Brain microvascular endothelial cell (primary cell): Measurements from ENCODE around the gene TECTB.

ENCODE experiments used
- DNase-seq: peaks from one replicate; pipeline ENCODE4 v3.0.0-alpha.2; 2020
- H3K27ac ChIP-seq: fragments of 250-450 bp; sonication (Bioruptor Pico); 2 replicates; pipeline ENCODE4 v1.5.1; 2020; ENCODE audit warnings: mild to moderate bottlenecking, moderate library complexity
- H3K27me3 ChIP-seq: fragments of 250-450 bp; sonication (Bioruptor Pico); replicated peaks from 2 replicates; pipeline ENCODE4 v1.5.1; 2020; ENCODE audit warnings: mild to moderate bottlenecking
- H3K36me3 ChIP-seq: fragments of 250-450 bp; sonication (Bioruptor Pico); replicated peaks from 2 replicates; pipeline ENCODE4 v1.5.1; 2020; ENCODE audit warnings: mild to moderate bottlenecking
- H3K4me3 ChIP-seq: 2 replicates; pipeline ENCODE4 v1.5.1; 2011; ENCODE audit warnings: low read depth, mild to moderate bottlenecking, control low read depth, low read length, moderate library complexity
- in situ Hi-C: cut with HindIII; loops from 2 replicates; pipeline ENCODE4 v1.10.0; 2017; ENCODE audit warnings: low sequenced_read_pairs, low pct_ligation_motif_present
- TF ChIP-seq, protein P1 (sequence below): IDR thresholded peaks from 2 replicates; pipeline ENCODE4 v1.5.1; 2011; ENCODE audit warnings: low read depth, mild to moderate bottlenecking, moderate library complexity, low read length, control low read depth, inconsistent platforms; ENCODE audit errors: missing control alignments

Gene TECTB

DNA sequence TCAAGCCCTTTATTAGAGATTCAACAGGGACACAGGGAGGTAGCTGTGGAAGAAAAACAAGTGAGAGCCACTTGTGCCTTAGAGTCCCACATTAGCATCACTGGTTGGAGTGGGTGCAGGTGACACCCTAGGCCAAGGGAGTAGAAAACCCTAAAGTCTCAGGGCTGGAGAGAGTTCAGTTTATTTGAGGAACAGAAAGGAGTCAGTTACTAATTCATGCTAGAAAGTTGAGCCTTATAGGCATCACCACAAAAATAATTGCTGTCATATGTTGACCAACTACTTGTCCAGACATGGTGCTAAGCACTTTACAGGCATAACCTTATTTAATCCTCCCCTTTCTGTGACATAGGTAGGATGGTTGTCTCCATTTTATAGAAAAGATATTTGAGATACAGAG is 69.8 kb downstream of the TECTB start:
- in situ Hi-C loops = no loop called here
- no peak overlapping the region for H3K4me3 ChIP-seq
- TF ChIP-seq, protein P1, sequence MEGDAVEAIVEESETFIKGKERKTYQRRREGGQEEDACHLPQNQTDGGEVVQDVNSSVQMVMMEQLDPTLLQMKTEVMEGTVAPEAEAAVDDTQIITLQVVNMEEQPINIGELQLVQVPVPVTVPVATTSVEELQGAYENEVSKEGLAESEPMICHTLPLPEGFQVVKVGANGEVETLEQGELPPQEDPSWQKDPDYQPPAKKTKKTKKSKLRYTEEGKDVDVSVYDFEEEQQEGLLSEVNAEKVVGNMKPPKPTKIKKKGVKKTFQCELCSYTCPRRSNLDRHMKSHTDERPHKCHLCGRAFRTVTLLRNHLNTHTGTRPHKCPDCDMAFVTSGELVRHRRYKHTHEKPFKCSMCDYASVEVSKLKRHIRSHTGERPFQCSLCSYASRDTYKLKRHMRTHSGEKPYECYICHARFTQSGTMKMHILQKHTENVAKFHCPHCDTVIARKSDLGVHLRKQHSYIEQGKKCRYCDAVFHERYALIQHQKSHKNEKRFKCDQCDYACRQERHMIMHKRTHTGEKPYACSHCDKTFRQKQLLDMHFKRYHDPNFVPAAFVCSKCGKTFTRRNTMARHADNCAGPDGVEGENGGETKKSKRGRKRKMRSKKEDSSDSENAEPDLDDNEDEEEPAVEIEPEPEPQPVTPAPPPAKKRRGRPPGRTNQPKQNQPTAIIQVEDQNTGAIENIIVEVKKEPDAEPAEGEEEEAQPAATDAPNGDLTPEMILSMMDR = no peak
- H3K27me3 ChIP-seq = no peaks in the 10 kb centered on the region
- no peaks in the 10 kb centered on the region for H3K36me3 ChIP-seq
- DNase-seq = no peak
- no peak overlapping the region for H3K27ac ChIP-seq
